HL-60/S4 treated with phorbol 12-myristate 13-acetate at 8.2 ng/mL for 4 days and 3 days (cell line): ENCODE measurements around the gene GBP1.
"Not testable (repeated sequence)": the region's sequence is repeated elsewhere in the genome, so short reads cannot be mapped to it uniquely, and the experiment has no call there.

ENCODE experiments used
- in situ Hi-C: fragments of 300-500 bp; cut with MboI; formaldehyde crosslinking; loops from 2 replicates; pipeline ENCODE4 v1.15.0; 2022; ENCODE audit warnings: low sequenced_read_pairs

GBP1 gene, protein sequence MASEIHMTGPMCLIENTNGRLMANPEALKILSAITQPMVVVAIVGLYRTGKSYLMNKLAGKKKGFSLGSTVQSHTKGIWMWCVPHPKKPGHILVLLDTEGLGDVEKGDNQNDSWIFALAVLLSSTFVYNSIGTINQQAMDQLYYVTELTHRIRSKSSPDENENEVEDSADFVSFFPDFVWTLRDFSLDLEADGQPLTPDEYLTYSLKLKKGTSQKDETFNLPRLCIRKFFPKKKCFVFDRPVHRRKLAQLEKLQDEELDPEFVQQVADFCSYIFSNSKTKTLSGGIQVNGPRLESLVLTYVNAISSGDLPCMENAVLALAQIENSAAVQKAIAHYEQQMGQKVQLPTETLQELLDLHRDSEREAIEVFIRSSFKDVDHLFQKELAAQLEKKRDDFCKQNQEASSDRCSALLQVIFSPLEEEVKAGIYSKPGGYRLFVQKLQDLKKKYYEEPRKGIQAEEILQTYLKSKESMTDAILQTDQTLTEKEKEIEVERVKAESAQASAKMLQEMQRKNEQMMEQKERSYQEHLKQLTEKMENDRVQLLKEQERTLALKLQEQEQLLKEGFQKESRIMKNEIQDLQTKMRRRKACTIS

DNA sequence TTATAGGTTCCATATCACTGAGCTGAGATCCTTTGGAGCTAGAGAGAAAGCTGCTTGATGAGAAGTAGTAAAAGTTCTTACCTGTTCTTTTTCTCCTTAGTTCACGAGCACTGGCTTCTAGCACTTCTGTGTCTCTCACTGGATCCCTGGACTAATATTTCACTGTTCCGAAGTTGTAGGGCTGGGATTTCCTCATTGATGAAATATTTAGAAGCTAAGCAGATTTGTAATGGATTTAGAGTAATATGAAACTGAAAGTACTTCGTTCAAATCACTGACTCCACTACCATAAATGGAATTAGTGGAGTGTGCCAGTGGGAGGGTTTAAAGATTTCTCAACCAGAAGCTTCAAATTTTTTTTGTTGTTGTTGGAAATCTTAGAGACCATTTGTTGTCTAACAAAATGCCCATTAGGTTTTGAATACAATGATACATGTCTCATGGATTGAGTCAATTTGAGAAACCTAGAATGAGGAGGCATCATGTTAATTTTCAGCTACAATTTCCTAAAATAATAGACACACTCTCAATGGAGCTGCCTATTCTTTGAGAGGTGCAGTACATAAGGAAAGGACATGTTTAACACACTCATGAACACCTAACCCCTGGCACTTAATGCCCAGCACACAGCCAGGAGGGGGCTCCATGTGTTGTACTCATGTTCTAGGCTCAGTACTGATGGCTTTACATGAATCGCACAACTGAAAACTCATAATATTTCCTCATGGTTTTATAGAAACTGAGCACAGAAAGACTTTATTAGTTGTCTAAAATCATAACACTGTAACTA, at the start of gene GBP1:
TSS of gene GBP1 (minus strand) at position 130 of the 790 bp plus-strand sequence. CDS start 1,974 bp downstream, outside the sequence.
- in situ Hi-C loops, result no loop called here

DNA sequence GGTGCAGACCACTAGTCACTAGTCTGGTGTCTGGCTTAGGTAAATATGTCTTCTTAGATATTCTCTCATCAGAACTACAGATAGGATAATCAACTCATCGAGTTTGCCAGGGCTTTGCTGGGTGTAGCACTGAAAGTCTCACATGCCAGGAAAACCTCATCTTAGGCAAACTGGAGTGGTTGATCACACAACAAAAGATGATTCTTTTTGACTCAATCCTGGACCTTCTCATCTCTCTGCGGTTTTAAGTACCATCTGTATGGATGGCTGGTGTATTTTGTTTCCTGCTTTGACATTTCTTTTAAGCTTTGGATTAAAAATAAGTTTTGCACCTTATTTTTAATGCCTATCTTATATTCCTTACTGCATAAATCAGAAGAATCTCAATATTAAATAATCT, 49.7 kb upstream of the GBP1 start:
- in situ Hi-C loops, result no loop called here

DNA sequence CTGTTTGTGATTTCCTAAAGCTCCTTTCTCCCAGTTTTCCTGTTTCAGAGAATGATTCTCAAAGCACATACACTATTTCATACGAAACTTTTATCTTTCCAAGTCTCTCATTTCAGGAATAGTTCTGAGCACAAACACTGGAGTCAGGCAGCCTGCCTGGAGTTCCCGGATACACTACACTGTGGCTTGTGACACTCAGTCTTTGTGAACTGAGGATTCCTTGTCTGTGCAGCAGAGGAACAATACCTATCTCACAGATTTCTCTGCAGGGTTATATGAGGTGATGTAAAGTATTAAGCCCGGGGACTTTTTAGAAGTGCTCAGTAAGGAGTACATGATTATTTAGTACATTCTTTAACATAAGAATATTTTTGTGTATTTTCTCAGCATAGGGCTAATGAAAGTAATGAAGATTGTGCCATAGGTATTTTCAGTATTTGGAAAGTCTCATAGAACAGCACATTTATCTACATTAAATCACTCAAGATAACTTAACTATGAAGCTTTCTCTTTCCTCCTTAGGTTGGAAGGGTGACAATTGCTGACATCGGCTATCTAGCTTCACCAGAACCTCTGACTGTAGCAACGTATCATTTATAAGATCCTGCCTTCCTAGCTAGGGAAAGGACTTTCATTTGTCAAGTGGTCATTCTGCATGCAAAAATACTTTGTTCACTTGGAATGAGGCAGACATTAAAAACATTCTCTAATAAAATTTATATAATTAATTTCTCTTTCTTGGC, 48.0 kb upstream of the GBP1 start:
- in situ Hi-C loops, result no loop called here

DNA sequence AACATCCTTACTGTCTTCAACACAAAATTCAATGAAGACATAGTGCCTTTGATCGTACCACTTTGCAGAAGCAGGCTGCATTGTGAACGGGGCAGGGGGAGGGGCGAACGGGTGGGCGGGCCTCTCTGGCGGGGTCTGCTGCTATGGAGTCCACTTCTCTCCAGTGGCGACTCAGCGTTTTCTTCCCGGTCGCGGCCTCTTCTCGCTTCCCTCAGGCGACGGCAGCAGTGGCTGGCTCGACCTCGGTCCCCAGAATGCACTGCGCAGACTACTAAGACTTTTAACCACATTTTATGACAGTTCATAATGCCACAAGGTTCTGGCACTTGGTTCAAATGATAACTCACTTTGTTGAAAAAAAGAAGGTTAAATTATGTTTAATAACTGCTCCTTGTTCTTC, 39.7 kb upstream of the GBP1 start:
- in situ Hi-C loops, result no loop called here

DNA sequence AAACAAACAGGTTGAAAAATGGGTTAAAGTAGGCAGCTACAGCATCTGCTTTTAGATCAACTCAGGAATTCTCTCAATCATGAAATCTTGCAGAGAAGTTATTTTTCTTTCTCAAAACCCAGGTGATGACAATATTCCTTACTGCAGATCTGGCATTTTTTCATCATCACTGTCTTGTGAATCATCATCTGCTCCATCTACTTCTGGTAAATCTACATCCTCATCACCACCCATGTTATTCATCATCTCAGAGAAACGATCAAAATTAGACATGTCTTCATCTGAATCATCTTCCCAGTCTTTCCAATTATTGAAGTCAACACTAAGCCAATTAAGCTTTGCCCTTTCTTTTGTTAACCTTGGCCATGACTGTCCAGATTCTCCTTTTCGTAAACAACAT, 39.1 kb upstream of the GBP1 start:
- in situ Hi-C loops, result no loop called here

DNA sequence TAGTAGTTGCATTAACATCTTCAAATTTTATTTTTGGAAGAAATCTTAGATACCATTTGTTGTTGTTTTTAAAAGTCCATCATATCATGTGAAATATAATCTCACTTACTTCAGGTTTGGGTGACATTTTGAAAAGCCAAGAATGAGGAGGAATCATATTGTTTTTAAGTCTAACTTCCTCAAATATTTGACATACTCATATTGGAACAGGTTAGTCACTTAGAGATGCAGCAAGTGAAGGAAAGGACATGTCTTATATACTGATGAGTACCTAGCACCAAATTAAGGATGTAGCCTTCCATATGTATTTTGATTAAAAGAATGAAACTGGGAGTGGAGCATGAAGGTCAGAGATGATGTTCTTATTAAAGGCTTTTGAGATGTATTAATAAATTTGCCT, 37.0 kb upstream of the GBP1 start:
- in situ Hi-C loops, result no loop called here

DNA sequence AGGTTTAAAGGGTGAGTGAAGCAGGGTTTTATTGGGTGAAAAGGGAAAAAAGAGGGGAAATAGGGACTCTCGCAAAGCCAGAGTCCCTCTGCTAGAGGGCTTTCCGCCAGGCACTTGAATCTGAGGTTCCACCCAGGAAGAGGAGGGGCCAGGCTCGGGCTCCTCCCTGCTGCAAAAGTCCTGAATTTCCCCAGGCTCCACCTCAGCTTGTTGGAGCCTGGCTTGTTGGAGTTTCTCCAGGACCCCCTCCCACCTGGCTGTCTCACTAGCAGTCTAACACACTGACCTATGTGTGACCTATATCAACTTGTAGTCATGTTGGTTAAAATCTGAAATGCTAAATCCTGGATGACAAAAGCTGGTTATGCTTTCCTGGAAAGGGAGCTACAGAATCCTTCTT, 35.4 kb upstream of the GBP1 start:
- in situ Hi-C loops, result no loop called here

DNA sequence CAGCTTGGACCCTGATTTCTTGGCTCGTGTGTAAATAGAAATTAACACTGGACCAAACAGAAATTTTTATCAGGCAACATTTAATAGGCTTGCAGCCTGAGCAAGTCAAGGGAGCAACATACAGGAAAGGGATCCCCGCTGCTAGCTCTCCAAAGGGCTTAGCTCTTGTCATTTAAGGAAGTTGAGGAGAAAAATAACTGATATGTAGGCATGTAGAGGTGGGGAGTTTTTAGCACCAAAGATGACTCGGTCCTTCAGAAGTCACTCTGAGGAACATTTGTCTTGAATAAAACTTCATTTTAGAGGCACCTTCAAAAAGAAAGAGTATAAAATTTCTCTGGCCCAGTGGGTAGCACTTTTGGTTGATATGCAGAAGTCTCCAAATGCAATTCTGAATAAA, 33.8 kb upstream of the GBP1 start:
- in situ Hi-C loops, result no loop called here

DNA sequence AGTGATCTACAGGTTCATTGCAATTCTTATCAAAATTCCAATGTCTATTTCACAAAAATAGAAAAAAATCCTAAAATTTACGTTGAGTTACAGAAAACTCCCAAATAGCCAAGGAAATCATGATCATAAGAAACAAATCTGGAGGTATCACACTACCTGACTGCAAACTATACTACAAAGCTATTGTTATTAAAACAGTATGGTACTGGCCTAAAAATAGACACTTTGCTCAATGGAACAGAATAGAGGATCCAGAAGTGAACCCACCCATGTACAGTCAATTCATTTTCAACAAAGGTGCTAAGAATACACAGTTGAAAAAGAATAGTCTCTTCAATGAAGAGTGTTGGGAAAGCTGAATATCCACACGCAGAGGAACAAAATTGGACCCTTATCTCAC, 30.7 kb upstream of the GBP1 start:
- in situ Hi-C loops, result no loop called here

DNA sequence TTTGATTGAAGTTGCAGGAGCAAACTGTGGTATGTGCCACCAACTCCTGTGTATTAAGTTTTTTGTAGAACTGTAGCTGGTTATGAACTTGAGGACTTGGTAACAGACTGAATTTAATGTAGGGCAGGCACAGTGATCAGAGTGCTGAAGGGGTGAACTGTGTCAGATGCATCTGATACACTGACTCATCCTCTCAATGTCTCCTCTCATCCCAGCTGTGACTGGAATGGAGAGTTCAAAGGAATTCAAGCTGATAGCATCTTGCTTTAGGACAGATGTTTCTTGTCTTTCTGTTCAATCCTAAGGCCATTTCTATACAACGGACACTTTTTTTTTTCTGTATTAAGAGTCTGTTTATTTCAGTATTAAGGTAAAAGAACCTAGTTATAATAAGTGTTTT, 25.0 kb upstream of the GBP1 start:
- in situ Hi-C loops, result no loop called here

DNA sequence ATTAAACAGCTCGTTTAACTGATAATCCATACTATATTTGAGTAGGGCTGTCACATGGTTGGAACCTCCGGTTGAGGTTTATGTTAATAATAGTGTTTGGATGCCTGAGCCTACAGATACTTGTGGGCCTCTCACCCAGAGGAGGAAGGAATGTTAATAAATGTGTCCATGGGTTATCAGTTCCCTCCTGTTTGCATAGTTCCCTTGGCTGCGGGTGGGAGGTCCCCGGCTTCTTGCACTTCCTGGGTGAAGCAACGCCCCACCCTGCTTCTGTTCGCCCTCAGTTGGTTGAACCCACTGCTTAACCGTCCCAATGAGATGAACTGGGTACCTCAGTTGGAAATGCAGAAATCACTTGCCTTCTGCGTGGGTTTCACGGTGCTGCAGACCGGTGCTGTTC, 23.6 kb upstream of the GBP1 start:
- in situ Hi-C loops, result no loop called here

DNA sequence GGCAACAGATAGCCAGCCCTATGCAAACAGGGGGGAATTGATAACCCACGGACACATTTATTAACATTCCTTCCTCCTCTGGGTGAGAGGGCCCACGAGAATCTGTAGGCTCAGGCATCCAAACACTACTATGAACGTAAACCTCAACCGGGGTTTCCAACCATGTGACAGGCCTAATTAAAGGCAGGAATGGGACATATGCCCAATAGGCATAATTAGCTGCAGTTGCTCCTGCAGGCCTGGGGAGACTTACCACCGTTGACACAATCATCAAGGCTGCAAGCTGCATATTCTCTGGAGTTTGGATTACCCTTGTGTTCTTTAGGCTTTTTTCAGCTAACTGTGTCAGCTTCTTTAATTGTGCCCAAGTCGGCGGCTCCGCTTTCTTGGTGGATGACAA, 22.2 kb upstream of the GBP1 start:
- in situ Hi-C loops, result no loop called here

DNA sequence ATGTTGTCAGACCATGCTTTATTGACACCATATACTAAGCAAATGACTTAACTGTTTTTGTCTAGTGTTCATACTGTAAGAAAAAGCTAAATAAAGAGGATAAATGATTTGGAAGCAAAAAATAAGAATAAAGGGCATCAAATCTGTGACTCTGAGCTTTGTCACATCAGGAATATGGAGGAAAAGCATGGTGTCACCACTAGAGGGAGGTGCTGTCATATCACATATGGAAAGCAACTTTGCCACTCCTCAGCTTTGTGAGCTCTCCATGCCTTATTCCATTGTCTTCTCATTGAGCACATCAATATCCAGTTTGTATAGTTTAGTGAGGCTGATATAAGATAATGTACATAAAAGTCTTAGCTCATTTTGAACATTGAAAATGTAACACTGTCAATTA, 20.8 kb upstream of the GBP1 start:
- in situ Hi-C loops, result no loop called here

DNA sequence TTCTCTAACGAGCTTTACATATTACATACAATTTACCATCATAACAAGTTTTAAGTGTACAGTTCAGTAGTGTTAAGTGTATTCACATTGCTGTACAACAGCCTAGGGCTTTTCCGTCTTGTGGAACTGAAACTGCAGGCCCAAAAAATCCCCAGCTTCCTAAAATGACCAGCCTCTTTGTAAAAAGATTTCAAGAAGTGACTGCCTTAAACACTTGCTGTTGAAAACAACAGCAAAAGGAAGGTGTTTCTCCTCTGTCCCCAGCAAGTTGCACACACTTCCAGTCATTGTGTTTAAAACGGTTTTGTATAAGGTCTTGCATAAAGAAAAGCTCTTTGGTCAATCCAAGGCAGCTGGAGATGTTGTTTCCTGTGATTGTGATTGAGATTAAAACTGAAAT, 16.0 kb upstream of the GBP1 start:
- in situ Hi-C loops, result no loop called here

DNA sequence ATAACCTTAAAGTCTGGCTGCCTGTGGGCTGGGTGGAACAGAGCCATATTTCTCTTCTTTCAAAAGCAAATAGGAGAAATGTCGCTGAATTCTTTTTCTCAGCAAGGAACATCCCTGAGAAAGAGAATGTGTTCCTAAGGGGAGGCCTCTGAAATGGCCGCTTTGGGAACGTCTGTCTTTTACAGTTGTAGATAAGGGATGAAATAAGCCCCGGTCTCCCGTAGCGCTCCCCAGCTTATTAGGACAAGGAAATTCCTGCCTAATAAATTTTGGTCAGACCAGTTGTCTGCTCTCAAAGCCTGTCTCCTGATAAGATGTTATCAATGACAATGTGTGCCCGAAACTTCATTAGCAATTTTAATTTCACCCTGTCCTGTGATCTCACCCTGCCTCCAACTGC, 15.1 kb upstream of the GBP1 start:
- in situ Hi-C loops, result not testable (repeated sequence)

DNA sequence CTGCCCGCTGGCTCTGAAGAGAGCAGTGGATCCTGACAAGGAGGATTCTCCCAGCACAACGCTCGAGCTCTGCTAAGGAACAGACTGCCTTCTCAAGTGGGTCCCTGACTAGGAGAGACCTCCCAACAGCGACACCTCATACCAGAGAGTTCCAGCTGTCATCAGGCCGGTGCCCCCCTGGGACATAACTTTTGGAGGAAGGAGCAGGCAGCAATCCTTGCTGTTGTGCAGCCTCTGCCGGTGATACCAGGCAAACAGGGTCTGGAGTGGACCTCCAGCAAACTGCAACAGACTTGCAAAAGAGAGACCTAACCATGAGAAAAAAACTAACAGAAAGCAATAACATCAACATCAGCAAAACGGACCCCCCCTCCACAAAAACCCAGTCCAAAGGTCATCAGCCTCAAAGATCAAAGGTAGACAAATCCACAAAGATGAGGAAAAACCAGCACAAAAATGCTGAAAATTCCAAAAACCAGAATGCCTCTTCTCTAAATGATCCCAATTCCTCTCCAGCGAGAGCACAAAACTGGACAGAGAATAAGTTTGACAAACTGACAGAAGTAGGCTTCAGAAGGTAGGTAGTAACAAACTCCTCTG, 7.6 kb upstream of the GBP1 start:
- in situ Hi-C loops, result not testable (repeated sequence)

DNA sequence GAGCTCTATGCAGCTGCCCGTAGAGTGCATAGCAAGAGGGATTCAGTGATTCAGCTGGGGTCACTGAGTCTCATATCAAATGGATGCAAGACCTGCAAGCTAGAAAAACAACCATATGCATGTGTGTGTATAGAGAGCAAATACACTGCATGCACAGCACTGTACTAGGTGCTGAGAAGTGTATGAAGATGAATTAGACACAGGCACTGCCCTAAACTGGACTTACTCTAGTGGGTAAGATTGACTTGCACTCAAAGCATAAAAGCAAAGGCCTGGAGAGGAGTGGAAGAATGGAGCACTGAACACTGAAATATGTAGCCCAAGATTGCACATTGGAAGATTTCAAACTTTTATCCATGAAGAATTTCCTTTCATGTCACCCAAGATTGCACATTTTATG, 5.5 kb upstream of the GBP1 start:
- in situ Hi-C loops, result no loop called here

DNA sequence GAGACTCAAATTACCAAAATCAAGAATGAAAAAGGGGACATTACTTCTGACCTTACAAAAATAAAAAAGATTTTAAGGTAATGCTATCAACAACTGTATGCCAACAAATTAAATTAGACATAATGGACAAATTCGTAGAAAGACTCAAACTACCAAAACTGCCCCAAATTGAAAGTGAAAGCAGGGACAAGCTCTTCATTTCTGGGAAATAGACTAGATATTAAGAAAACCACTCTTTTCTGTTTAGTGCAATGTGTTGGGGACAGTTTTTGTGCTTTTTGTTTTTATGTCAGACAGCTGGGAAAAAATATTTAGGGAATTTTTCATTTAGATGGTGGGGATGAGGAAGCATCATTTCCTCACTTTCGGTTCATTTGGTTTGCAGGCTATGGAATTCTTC, 4.9 kb upstream of the GBP1 start:
- in situ Hi-C loops, result no loop called here

DNA sequence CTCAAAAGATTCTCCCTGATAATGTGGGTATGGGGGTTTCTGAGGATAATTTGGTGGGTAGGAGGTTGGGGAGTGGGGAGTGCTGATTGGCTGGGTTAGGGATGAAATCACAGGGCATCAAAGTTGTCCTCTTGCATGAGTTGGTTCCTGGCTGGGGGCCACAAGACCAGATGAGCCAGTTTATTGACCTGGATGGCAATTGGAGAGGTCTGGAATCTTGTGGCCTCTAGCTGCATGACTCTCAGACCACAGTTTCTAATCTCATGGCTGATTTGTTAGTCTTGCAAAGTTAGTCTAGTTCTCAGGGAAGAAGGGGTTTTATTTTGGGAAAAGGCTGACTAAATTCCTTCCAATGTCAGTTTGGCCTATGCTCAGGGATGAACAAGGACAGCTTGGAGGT, 3.3 kb upstream of the GBP1 start:
- in situ Hi-C loops, result no loop called here

DNA sequence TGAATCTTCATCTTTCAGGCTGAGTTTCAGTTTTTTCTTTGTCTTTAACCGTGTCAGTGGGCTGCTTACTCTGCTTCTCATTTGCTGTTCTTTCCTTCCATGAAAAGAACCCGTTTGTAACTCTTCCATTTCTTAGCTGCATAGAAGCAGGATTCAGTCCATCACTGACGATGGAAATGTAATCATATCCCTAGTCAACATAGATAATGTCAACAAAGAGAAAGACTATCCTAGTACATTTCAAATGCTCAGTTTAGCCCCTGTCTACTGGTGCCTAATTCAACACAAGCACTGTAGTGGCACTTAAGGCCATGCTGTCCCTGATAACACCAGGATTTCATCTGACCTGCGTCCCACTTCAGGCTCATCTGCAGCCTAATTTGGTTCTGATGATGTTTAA, 376 bp downstream of the GBP1 start:
- in situ Hi-C loops, result no loop called here

DNA sequence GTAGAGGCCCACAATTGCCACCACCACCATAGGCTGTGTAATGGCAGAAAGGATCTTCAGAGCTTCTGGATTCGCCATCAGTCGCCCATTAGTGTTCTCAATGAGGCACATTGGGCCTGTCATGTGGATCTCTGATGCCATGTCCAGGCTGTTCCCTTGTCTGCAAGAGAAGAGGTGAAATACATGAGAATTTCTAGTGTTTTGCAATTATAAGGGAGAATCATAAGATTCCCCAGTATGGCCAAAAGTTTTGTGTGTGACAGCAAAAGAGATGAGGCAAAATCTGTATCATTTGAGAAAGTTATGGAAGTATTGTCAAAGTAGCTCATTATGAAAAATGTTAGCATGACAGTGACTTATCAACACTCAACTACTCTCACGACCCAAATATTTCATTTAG, 1.9 kb downstream of the GBP1 start:
- in situ Hi-C loops, result no loop called here
